ENCODE results near the gene WDR20. TPM values are rescaled to one million over a fixed set of nuclear protein-coding genes. Genes with fewer than 3 reads are reported as not detected.

WDR20 gene
- total and polyA plus RNA-seq, 10 of the 15 experiments (the other 5 are each of a cell fraction or from before 2014, with no cell fraction given): 9.1 to 25.9 (median 18.4) TPM

DNA sequence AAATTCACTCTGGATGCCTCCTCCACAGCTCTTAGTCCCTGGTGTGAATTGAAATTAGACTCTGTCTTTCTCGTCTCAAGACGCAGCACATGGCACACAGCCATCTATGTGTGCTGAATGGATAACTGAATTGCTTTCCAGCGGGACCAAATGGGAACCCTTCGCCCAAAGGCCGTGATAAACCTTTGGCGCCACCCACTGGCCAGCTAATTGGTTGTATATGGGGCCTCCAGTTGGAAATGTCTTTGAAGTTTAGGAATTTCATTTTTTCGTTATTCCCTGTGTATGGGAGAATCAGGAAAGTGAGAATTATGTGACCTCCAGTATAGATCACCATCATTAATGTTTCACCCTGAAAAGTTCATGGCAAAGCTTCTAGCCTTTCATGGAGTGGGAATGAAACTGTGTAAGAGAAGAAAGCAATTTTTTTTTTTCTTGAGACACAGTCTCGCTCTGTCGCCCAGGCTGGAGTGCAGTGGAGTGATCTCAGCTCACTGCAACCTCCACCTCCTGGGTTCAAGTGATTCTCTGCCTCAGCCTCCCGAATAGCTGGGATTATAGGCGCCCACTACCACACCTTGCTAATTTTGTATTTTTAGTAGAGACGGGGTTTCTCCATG is 43.0 kb upstream of the WDR20 start (continued):
- TF ChIP-seq BMI1 (IDR thresholded peaks at IDR 0.05; ENCODE audit: borderline replicate concordance) (no peak), ZBED1 (IDR thresholded peaks at IDR 0.05; ENCODE audit: borderline replicate concordance) (no peak), PML (IDR thresholded peaks at IDR 0.05; ENCODE audit: low read length) (no peak), BRCA1 (IDR thresholded peaks at IDR 0.05; ENCODE audit: low read depth, low read length) (no peak), SUPT20H (IDR thresholded peaks at IDR 0.05; ENCODE audit: borderline replicate concordance, control insufficient read depth, low read depth, low read length) (no peak), RCOR1 (conservative IDR thresholded peaks at IDR 0.05; ENCODE audit: low read depth, low read length) (no peak), RAD51 (IDR thresholded peaks at IDR 0.05) (no peak), BACH1 (IDR thresholded peaks at IDR 0.05; ENCODE audit: borderline replicate concordance) (no peak), EZH2 (IDR thresholded peaks at IDR 0.05; ENCODE audit: borderline replicate concordance, control insufficient read depth, low read depth, low read length) (no peak), IKZF1 (conservative IDR thresholded peaks at IDR 0.05) (peak; percentile 43), ZNF24 (IDR thresholded peaks at IDR 0.05) (no peak), MTA3 (IDR thresholded peaks at IDR 0.05; ENCODE audit: borderline replicate concordance, low read length) (no peak), ZNF622 (IDR thresholded peaks at IDR 0.05) (no peak), BHLHE40 (IDR thresholded peaks at IDR 0.05; ENCODE audit: borderline replicate concordance in 1 of 2, low read depth in 2 of 2, low read length in 1 of 2) (0 out of 4 replicates have a peak, but pooled peaks of 1 of the 2 experiments have one; percentile 16), LARP7 (IDR thresholded peaks at IDR 0.05) (0 out of 2 replicates have a peak, but pooled peaks have one; percentile 21), NFYB (IDR thresholded peaks at IDR 0.05; ENCODE audit: insufficient read depth, low read depth, low read length) (no peak), ESRRA (IDR thresholded peaks at IDR 0.05; ENCODE audit: low read length) (no peak), ZSCAN29 (IDR thresholded peaks at IDR 0.05) (no peak)
- TF ChIP-seq, protein P1, sequence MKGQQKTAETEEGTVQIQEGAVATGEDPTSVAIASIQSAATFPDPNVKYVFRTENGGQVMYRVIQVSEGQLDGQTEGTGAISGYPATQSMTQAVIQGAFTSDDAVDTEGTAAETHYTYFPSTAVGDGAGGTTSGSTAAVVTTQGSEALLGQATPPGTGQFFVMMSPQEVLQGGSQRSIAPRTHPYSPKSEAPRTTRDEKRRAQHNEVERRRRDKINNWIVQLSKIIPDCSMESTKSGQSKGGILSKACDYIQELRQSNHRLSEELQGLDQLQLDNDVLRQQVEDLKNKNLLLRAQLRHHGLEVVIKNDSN (IDR thresholded peaks at IDR 0.05; ENCODE audit: borderline replicate concordance, extremely low read length, insufficient read depth, low read depth, low read length): no peak
- TF ChIP-seq, protein P2, sequence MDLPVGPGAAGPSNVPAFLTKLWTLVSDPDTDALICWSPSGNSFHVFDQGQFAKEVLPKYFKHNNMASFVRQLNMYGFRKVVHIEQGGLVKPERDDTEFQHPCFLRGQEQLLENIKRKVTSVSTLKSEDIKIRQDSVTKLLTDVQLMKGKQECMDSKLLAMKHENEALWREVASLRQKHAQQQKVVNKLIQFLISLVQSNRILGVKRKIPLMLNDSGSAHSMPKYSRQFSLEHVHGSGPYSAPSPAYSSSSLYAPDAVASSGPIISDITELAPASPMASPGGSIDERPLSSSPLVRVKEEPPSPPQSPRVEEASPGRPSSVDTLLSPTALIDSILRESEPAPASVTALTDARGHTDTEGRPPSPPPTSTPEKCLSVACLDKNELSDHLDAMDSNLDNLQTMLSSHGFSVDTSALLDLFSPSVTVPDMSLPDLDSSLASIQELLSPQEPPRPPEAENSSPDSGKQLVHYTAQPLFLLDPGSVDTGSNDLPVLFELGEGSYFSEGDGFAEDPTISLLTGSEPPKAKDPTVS (IDR thresholded peaks at IDR 0.05; ENCODE audit: low read depth, low read length): no peak
- TF ChIP-seq, protein P3, sequence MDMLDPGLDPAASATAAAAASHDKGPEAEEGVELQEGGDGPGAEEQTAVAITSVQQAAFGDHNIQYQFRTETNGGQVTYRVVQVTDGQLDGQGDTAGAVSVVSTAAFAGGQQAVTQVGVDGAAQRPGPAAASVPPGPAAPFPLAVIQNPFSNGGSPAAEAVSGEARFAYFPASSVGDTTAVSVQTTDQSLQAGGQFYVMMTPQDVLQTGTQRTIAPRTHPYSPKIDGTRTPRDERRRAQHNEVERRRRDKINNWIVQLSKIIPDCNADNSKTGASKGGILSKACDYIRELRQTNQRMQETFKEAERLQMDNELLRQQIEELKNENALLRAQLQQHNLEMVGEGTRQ (IDR thresholded peaks at IDR 0.05; ENCODE audit: borderline replicate concordance, low read depth, low read length): no peak
- TF ChIP-seq, protein P4, sequence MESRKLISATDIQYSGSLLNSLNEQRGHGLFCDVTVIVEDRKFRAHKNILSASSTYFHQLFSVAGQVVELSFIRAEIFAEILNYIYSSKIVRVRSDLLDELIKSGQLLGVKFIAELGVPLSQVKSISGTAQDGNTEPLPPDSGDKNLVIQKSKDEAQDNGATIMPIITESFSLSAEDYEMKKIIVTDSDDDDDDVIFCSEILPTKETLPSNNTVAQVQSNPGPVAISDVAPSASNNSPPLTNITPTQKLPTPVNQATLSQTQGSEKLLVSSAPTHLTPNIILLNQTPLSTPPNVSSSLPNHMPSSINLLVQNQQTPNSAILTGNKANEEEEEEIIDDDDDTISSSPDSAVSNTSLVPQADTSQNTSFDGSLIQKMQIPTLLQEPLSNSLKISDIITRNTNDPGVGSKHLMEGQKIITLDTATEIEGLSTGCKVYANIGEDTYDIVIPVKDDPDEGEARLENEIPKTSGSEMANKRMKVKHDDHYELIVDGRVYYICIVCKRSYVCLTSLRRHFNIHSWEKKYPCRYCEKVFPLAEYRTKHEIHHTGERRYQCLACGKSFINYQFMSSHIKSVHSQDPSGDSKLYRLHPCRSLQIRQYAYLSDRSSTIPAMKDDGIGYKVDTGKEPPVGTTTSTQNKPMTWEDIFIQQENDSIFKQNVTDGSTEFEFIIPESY (IDR thresholded peaks at IDR 0.05): no peak

Measured in GM12878 (cell line).